Fibroblast of the conjunctiva (primary cell): ENCODE data around the gene CERS6.

ENCODE experiments used
- DNase-seq: peaks from one replicate; pipeline ENCODE4 v3.0.0-alpha.2; 2010; ENCODE audit warnings: low read depth

Gene CERS6

DNA sequence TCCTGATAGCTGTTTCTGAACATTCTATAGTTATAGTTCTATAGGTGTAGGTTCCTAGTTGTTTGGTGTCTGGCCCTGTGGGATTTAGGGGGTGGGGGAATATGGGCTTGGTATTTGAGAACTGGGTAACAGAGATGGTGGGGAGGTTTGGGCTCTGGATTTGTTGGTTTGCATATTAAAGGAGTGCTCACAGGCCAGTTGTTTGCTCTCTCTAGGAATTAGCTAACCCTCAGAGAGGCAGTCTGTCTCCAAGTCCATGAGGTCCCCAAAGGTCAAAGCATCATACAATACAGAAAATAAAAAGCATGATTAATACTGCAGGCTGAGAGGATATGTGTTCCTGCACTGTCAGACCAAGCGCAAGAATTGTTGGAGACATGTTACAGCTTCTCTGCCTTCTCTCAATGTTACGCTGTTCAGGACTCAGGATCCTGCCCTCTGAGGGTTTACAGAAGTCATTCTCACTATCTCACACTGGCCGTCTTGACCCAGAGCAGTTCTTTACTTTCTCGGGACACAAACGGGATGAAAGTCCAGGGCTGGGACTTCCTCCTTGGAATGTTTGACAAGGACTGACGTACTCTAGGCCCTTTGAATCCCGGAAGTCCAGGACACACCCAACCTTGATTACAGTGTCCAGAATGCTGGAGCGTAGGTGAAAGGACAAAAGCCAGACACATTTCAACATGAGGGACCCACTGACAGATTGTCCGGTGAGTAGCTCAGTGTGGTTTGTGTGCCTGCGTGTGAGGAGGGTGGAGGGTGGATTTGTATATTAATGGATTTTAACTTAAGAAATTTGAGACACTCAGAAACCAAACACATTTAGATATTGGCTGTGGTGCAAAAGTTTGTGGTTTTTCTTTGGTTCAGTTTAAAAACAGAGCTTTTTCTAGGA is 346.1 kb downstream of the CERS6 start, which contains the start of gene NOSTRIN:
NOSTRIN (plus strand) TSS at position 677 of the 898 bp plus-strand sequence; CDS start at position 687, 10 bp downstream.
- DNase-seq, result no peak

DNA sequence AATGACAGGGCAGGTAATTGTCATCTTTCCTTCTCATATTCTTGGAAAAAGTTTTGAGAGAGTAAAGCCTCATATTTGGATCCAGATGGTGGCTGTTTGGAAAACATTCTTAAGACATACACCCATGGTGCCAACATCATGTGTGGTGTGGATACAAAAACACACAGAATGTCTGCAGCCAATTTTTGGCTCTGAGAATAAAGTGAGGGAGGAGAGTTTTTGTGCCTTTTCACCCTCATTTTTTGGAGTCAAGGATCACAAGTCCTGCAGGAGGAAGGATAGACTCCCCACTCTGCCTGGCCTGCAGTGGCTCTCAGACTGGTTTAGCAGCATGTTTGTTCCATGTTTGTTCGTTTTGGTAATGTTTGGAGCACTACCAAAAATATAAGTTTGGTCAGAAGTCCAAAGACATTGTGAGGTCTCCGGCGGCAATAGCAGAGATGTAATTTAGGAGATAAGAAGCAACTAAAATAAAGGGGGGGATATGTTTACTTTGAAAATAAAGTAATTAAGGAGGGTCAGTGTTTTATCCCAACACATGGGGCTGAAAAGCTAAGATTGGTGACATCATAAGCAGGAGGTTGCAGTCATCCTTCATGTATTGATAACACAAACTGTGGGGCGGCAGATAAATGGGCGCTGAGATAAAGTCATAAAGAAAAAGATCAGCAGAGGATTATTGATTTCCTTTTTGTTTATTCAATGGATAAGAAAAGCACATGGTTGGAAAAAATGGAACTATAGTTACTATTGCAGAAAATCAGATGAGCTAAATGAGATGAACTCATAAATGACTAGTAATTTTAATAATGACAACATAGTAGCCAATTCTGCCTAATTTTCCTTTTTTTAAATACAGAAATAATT is 347.0 kb downstream of the CERS6 start:
- DNase-seq, result no peak

DNA sequence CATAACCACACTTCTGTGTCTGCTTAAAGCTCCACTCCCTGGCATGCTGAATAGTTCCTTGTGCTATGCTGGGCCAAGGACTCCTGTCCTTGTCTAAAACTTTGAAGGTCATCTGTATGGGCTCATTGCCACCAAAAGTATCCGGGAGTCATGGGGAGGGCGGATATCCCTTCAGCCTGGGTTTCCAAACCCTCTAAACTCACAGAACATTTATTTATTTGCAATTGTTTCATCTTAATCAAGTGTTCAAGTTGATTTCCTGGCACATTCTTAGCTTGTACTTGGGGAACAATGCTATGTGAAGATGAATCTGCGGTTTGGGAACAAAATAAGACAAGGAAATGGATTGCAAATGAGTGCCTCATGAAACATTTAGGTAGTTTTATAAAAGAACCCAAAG is 348.1 kb downstream of the CERS6 start:
- DNase-seq, result no peak

DNA sequence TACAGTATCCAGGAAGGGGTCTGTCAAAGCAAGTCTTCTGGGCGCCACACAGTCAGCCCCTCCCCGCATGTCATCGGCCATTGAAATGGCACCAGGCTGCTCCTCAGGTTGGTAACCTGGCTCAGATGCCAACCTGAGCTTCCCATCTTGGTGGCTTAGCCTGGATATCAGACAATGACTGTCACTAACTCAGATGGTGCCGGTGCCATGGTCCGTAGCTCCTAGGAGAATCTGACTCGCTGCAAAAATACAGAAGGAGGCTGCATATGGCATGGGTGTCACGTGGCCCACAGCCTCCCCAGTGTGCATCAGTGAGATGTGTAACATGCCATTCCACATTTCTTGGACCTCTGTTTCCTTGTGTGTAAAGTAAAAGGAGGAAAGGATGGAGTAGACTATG is 349.5 kb downstream of the CERS6 start:
- DNase-seq, result no peak

DNA sequence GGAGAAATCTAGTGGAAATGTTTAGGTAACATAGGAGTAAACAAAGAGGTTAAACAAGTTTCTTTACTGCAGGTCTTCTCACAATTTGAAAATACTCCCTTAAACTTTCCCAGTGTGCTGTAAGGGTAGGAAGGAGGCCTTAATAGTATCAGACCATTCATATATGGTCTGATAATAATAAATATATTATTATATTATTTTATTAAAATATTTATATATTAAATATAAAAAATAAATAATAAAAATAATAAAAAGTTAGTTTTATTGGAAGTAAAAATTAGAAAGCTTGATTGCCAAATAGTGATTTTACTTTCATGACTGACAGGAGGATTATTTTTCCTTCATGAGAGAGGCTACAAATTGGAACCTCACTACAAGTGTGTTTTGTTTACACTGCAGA is 353.5 kb downstream of the CERS6 start:
- DNase-seq, result no peak

DNA sequence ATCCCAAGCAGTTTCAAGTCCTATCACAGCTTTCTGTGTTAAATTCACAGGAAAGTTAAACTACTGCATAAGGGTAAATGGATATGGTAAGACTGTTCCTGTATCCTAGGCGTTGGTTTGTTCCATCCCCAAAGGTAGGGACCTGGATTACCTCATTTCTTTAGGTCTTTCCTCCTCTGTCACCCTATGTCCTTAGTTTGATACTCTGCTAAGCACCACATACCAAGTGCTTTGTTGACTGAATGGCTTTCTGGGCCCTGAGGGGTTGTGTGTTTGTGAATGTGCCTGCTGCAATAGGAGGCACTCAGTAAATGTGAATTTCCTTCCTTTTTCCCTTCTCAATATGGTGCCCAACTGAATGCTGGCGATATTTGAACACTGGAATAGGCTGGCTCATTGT is 354.2 kb downstream of the CERS6 start:
- DNase-seq, result no peak

DNA sequence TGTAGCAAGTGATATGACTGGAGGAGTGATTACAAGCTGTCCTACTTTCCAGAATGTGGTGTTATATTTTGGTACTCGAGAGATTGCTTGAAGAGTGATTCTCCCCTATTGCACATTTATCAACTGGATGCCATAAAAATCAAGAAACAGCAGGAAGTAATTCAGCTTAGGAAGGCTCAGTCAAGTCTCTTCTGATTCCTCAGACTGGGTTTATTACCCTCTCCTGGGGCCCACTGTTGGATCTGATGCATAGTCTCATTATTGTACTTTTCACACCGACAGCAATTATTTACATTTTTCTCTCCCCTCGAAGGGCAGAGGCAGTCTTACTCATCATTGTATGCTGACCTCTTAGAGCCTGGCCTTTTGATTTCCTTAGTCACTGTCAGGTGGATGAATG is 355.6 kb downstream of the CERS6 start:
- no peak for DNase-seq

DNA sequence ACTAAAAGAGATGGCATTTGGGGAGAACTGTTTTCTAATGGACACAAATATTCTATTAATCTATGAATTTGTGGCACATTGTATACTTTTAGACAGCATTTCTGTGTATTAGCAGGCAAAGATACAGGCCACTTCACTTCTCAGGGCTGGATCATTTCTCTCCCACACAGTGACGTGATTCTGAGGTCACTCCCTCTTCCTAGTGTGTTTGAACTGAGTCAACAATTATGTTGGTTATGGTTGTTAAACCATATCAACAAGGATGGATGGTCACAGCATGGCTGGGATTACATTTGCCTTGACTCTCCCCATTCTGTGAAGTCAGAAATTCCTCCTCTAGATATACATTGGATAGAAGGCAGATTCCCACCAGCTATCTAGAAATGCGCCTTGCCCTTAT is 358.0 kb downstream of the CERS6 start:
- DNase-seq, result no peak

DNA sequence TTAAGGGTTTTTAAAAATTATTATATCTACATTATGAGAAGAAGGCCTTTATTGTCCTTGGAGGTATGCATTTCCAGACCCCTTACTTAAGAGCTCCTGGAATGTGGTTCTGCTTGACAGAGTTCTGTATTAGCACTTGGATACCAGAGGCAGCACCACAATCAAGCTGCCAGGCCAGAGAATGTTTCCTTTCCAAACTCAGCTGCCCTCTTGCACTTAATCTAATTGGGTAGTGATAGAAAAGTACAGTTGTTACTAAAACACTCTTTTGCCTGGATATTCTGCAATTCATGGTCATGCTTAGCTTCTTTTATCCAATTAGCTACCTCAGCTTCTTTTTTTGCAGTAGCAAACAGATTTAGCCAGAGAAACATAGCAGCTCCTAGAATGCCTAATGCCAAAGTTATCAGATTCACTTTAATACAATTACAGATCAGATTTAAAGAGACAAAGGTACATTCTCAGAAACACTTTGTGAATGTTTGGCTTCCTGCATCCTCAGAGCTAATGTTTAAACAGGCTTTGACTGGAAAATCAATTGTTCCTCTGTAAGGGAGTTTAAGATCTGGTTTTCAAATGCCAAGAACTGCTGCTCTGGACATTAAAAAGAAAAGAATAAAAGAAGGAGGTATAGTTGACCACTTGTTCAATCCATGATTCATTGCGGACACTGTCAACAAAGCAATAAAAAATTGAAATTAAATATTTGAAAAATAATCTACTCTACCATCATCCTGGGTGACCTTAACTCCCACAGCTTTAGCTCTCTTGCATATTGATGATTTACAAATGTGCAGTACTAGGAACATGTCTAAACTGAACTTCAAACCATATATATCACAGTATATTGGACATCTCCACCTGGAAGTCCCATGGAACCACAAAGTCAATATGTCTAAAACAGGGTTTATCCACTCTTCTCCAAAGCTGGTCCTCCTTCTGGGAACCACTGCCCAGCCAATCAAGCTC is 359.2 kb downstream of the CERS6 start:
- DNase-seq, result no peak

DNA sequence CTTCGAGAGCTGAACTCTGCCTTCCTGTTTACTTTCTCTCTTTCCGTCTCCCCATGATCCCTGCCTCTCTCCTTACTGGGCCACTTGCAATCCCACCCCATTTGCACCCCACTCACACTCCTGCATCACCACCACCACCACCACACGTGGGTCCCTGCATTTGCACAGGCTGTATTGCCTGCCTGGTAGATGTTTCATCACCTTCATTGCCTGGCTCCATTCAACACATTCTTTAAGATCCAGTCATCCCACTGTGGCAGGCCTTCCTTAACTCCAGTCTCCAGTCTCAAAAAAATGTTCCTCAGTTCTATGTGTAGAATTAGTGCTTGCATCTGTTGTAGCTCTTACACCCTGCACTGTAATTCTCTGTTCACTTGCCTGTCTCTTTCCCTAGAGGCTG is 360.3 kb downstream of the CERS6 start:
- DNase-seq, result peak; percentile 43

DNA sequence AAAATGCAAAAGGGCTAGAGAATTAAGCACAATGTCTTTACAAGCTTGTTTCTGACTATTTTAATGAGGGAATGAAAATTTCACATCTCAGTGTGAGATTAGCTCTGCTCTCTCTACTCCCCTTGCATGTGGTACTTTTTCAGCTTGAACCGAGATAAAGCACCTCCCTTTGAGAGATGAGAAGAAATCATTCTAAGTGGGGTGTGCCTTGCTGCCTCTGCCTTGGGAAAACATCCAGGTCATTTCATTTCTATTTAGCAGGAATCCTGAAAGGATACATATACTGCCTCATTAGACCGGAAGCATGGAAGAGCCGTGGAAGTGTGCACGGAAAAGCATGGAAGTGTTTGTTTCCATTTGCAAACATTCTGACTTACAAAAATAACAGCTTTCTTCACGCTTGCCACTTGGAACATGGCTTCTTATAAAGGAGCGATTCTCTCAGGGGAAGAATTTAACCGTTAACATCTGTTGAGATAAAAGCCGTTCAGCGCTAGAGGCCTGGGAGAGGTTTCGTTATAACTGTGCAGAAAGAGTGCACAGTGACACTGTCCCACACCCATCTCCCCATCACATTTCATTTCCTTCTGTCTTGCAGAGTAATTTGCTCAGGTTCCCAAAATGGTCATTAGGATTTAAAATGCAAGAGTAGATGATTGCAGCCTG is 363.1 kb downstream of the CERS6 start:
- DNase-seq, result no peak

DNA sequence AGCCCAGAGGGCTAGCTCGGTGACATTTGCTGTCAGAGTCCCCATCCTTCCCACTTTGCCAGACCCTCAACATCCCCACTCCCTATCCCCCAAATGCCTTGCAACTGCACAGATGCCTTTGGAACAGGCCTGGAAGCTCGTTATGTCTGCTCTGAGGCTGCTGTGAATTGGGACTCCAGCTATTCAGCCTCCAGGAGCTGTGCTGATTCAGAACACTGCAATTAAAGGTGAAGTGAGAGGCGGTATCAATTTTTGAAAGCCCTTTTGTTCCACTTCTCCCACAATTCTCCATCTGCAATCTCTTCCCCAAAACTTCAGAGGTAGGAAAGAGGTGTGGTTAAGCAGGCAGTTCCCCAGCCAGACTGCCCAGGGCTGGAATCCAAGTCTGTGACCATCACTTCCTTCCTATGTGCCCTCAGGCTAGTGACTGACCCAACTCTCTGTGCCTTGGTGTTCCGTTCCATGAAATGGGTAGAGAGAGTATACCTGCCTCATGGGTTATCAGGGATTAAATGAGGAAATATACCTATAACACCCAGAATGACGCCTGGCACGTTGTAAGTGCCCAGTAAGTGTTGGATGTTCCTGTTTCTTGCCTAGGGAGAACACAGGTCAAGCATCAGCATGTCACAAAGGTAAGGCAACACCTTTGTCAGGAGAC is 363.9 kb downstream of the CERS6 start:
- no peak for DNase-seq

DNA sequence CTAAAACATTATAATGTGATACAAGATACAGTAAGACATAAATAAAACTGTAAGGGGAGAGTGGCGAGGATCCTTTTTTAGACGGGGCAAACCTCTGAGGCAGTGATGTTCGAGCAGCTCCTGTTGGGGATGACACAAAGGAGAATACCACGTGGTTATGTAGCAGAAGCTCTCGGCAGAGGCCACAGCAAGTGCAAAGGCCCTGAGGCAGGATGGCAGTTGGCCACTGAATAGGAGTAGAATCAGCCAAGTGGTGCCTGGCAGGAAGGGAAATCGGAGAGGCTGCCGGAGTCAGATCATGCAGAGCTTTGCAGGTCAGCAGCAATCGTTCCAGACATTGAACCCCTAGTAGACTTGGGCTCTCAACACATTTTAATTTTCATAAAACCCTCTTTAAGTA is 365.5 kb downstream of the CERS6 start:
- DNase-seq, result no peak

DNA sequence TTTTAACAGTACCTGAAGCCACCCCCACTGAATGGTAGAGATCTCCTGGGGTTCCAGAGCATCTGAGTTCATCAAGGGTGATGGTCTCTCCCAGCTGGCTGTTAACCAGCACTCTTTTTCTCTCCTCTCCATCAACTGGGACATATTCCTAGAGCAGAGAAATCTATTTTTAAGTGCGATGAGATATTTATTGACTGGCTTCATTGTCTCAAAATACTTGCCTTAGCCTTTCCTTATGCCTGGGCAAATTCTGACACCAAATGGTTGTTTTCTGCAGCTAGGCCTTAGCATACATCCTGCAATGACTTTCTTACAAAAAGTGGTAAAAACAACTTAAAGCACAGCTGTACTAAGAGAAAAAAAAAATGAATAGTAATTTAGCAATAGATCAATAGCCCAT is 365.9 kb downstream of the CERS6 start:
- DNase-seq, result no peak
